Loucy (cell line): ENCODE results near the gene AHNAK.

ENCODE experiments used
- EZH2phosphoT487 ChIP-seq: fragments of 200-600 bp; IDR thresholded peaks from 2 replicates; pipeline ENCODE4 v1.6.1; 2018; ENCODE audit warnings: antibody characterized with exemption, mild to moderate bottlenecking, moderate library complexity, borderline replicate concordance
- TF ChIP-seq, protein P1 (sequence below): fragments of 200-600 bp; sonication (generic); conservative IDR thresholded peaks from 2 replicates; pipeline ENCODE4 v1.5.1; 2014; ENCODE audit warnings: mild to moderate bottlenecking, antibody characterized with exemption, low read length

DNA sequence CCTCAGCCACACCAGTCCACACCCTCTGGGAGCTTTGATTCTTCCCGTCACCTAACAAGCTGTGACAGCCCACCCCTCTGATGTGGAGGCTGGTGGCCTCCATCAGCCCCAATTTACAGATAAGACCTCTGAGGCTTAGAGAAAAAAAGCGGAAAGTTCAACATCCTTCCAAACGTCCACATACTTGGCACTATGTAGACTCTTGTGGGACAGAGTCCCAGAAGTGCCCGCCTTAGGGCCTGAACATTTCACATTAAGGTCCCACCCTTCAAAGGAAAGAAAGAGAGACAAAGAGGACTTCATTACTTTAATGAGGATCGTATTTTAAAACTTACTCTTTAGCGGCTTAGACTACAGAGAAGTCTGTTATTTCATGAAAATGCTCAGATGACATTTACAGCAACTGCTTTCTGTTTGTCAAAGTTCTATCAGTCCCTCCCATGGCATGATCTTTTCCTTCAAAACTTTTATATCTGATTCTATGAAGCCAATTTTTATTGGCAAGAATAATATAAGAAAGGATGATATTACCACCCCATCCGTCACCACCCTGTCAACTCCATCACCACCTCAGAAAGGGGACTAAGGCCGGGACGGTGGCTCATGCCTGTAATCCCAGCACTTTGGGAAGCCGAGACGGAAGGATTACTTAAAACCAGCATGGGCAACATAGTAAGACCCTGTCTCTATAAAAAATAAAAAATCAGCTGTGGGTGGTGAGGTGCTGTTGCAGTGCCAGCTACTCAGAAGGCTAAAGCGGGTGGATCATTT is 143.5 kb downstream of the AHNAK start:
- TF ChIP-seq, protein P1, sequence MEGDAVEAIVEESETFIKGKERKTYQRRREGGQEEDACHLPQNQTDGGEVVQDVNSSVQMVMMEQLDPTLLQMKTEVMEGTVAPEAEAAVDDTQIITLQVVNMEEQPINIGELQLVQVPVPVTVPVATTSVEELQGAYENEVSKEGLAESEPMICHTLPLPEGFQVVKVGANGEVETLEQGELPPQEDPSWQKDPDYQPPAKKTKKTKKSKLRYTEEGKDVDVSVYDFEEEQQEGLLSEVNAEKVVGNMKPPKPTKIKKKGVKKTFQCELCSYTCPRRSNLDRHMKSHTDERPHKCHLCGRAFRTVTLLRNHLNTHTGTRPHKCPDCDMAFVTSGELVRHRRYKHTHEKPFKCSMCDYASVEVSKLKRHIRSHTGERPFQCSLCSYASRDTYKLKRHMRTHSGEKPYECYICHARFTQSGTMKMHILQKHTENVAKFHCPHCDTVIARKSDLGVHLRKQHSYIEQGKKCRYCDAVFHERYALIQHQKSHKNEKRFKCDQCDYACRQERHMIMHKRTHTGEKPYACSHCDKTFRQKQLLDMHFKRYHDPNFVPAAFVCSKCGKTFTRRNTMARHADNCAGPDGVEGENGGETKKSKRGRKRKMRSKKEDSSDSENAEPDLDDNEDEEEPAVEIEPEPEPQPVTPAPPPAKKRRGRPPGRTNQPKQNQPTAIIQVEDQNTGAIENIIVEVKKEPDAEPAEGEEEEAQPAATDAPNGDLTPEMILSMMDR: no peak
- TF ChIP-seq EZH2phosphoT487: no peak
